K562 (cell line): ENCODE measurements around the gene NFYC. TPM values are rescaled to one million over a fixed set of nuclear protein-coding genes. Genes with fewer than 3 reads are reported as not detected.

Experiments used
- ATAC-seq: fragments of 200-7000 bp; cut with Tn5 transposase; 3 replicates; pipeline ENCODE4 v1.9.1; 2020; ENCODE audit warnings: moderate library complexity
- BruUV-seq: library from RNA; stranded (reverse); fragments of 400-500 nt; replicated peaks from 2 replicates; lab custom pipeline; 2021; lab: Mats Ljungman, UMichigan
- CTCF ChIA-PET: fragments of 300-600 bp; formaldehyde crosslinking; extraction: SDS; loops from one replicate; lab custom pipeline; 2021; ENCODE audit warnings: low intra/inter-chr PET ratio; lab: Yijun Ruan, JAX
- POLR2A ChIA-PET: fragments of 300-600, 350-650 bp; sonication (Branson Sonifier 250); formaldehyde crosslinking; extraction: SDS; loops from one replicate; lab custom pipeline; 2021; ENCODE audit warnings: antibody characterized with exemption, inconsistent platforms; lab: Yijun Ruan, JAX
- DNase-seq, 4 experiments: peaks; one replicate each; pipeline versions ENCODE4 v3.0.0 to v3.0.0-alpha.2; 2011 to 2018; ENCODE audit warnings: low spot score in 3 of 4, mixed read lengths in 3 of 4; ENCODE audit errors: extremely low read depth in 1 of 4
- FAIRE-seq: peaks from 2 replicates; lab custom pipeline; 2011; peaks lifted over from hg19 to GRCh38; lab: Jason Lieb, UNC
- H2AFZ ChIP-seq: 2 replicates; pipeline ENCODE4 v1.6.0; 2011; ENCODE audit warnings: low read depth, low read length, control low read depth, inconsistent platforms
- H3K27ac ChIP-seq: fragments of 200-600 bp; 3 replicates; pipeline ENCODE4 v1.8.0; 2011; ENCODE audit warnings: low read depth, mild to moderate bottlenecking, control low read depth, inconsistent platforms, low read length, moderate library complexity, mixed read lengths; ENCODE audit errors: extremely low read depth
- H3K27me3 ChIP-seq, 2 experiments: fragments of 300-600 bp in 1 of 2; 2 replicates in 1 of 2; 3 replicates in 1 of 2; pipeline versions ENCODE4 v1.6.0 to v1.8.0; 2011; ENCODE audit warnings: inconsistent platforms in 2 of 2, low read length in 2 of 2, mild to moderate bottlenecking in 1 of 2, mixed read lengths in 1 of 2, moderate library complexity in 1 of 2; ENCODE audit not compliant: control insufficient read depth in 2 of 2, insufficient read depth in 2 of 2
- H3K36me3 ChIP-seq: fragments of 300-600 bp; 3 replicates; pipeline ENCODE4 v1.8.0; 2011; ENCODE audit warnings: mild to moderate bottlenecking, low read length, inconsistent platforms; ENCODE audit not compliant: control insufficient read depth, insufficient read depth
- H3K4me1 ChIP-seq, 2 experiments: fragments of 200-600 bp in 1 of 2; replicated peaks in 1 of 2; 2 replicates in 1 of 2; 3 replicates in 1 of 2; pipeline versions ENCODE4 v1.5.1 to v1.8.0; 2011; ENCODE audit warnings: inconsistent platforms in 2 of 2, low read length in 2 of 2, mild to moderate bottlenecking in 1 of 2, mixed read lengths in 1 of 2, moderate library complexity in 1 of 2; ENCODE audit not compliant: control insufficient read depth in 2 of 2, insufficient read depth in 2 of 2
- H3K4me2 ChIP-seq: 2 replicates; pipeline ENCODE4 v1.6.1; 2011; ENCODE audit warnings: low read length, control low read depth, inconsistent platforms, mixed read lengths; ENCODE audit not compliant: insufficient read depth
- H3K4me3 ChIP-seq: fragments of 200-600 bp; sonication (generic), shearing (Covaris generic); 2 replicates; pipeline ENCODE4 v1.5.1; 2016; ENCODE audit warnings: control low read depth, inconsistent platforms
- H3K79me2 ChIP-seq: fragments of 200-600 bp; 3 replicates; pipeline ENCODE4 v1.8.0; 2011; ENCODE audit warnings: low read length, inconsistent platforms; ENCODE audit not compliant: control insufficient read depth, insufficient read depth
- H3K9ac ChIP-seq, 2 experiments: 2 replicates each; pipeline versions ENCODE4 v1.6.0 to v1.6.1; 2011; ENCODE audit warnings: low read depth in 2 of 2, low read length in 2 of 2, control low read depth in 1 of 2, inconsistent platforms in 1 of 2, mild to moderate bottlenecking in 1 of 2, mixed read lengths in 1 of 2; ENCODE audit not compliant: insufficient read depth in 1 of 2
- H3K9me1 ChIP-seq: one replicate; pipeline ENCODE4 v1.6.0; 2011; ENCODE audit warnings: inconsistent platforms, mild to moderate bottlenecking, low read length, moderate library complexity; ENCODE audit not compliant: control insufficient read depth, insufficient read depth
- H3K9me3 ChIP-seq: replicated peaks from 2 replicates; pipeline ENCODE4 v1.5.1; 2011; ENCODE audit warnings: low read depth, low read length, inconsistent platforms; ENCODE audit not compliant: control insufficient read depth, insufficient read depth
- H4K20me1 ChIP-seq: replicated peaks from 2 replicates; pipeline ENCODE4 v1.6.1; 2011; ENCODE audit warnings: low read length, inconsistent platforms, mixed read lengths; ENCODE audit not compliant: control insufficient read depth, insufficient read depth
- ARID1B ChIP-seq: fragments of 450-650 bp; IDR thresholded peaks from 2 replicates; pipeline ENCODE4 v1.6.1; 2016; ENCODE audit warnings: antibody characterized with exemption, mild to moderate bottlenecking, inconsistent platforms
- BCOR ChIP-seq: fragments of 450-650 bp; IDR thresholded peaks from 2 replicates; pipeline ENCODE4 v1.6.1; 2016
- GABPB1 ChIP-seq: sonication (generic); formaldehyde crosslinking; IDR thresholded peaks from 2 replicates; pipeline ENCODE4 v1.8.0; 2022; ENCODE audit warnings: mild to moderate bottlenecking, missing genetic modification reagents
- KLF13 ChIP-seq: fragments of 450-650 bp; IDR thresholded peaks from 2 replicates; pipeline ENCODE4 v1.6.1; 2016; ENCODE audit warnings: missing genetic modification characterization, low read depth, mild to moderate bottlenecking, missing compliant biosample characterization, moderate library complexity, borderline replicate concordance
- NFE2L1 ChIP-seq: fragments of 450-650 bp; IDR thresholded peaks from 2 replicates; pipeline ENCODE4 v1.6.1; 2016; ENCODE audit warnings: missing genetic modification characterization, low read depth, mild to moderate bottlenecking, missing compliant biosample characterization, moderate library complexity, borderline replicate concordance
- SMAD4 ChIP-seq: fragments of 250-450 bp; sonication (Bioruptor Pico); conservative IDR thresholded peaks from 2 replicates; pipeline ENCODE4 v1.8.0; 2021; ENCODE audit warnings: inconsistent platforms, mild to moderate bottlenecking, moderate library complexity
- U2AF1 ChIP-seq: fragments of 200-400 bp; formaldehyde crosslinking; optimal IDR thresholded peaks from 2 replicates; pipeline ENCODE3; 2017; ENCODE audit warnings: mild to moderate bottlenecking, low read depth, low read length, moderate library complexity
- ZBTB5 ChIP-seq: fragments of 450-650 bp; IDR thresholded peaks from 2 replicates; pipeline ENCODE4 v1.6.1; 2017; ENCODE audit warnings: antibody characterized with exemption
- ZBTB9 ChIP-seq: fragments of 450-650 bp; formaldehyde crosslinking; IDR thresholded peaks from 2 replicates; pipeline ENCODE4 v1.4.0; 2020; ENCODE audit warnings: mild to moderate bottlenecking, moderate library complexity
- ZNF324 ChIP-seq: fragments of 250-450 bp; sonication (Bioruptor Pico); IDR thresholded peaks from 2 replicates; pipeline ENCODE4 v1.4.0; 2020; ENCODE audit warnings: mild to moderate bottlenecking
- WGBS: fragments of 100-300 bp; shearing (Covaris generic); methylation state at CpG from one replicate; pipeline ENCODE4 v1.1.6; 2016; ENCODE audit warnings: low coverage, mixed read lengths; ENCODE audit not compliant: insufficient coverage; ENCODE audit errors: missing lambda C conversion rate; 5-methylcytosine and 5-hydroxymethylcytosine counted together
- in situ Hi-C: fragments of 300-500 bp; cut with MboI; formaldehyde crosslinking; loops from 4 replicates; pipeline ENCODE4 v1.15.0; 2018; ENCODE audit warnings: inconsistent platforms, mixed read lengths
- intact Hi-C: fragments of 100-400 bp; cut with micrococcal nuclease; formaldehyde crosslinking; loops from 2 replicates; pipeline ENCODE4 v1.14.2; 2022
- polyA plus RNA-seq, 8 experiments: library from polyadenylated mRNA; depleted of rRNA in 4 of 8; stranded (reverse) in 5 of 8; unstranded in 3 of 8; fragments of >200 nt; fragmentation: Nextera tagmentation in 2 of 8; fragmentation: Illumina TruSeq in 1 of 8; extraction: Ambion mirVana in 2 of 8; extraction: Trizol in 1 of 8; gene quantifications; 2 replicates each; pipeline versions ENCODE4 v1.2.1 to v1.2.3, GENCODE V29; 2011 to 2014; ENCODE audit warnings: inconsistent platforms in 1 of 8, missing spikeins in 1 of 8
- total RNA-seq, 7 experiments: library from RNA; depleted of rRNA in 6 of 7; stranded (reverse); fragments of >200 nt in 6 of 7; fragmentation: Illumina TruSeq in 2 of 7; extraction: Trizol in 2 of 7; gene quantifications; 2 replicates each; pipeline versions ENCODE4 v1.2.1 to v1.2.3, GENCODE V29; 2011 to 2021; ENCODE audit warnings: low replicate concordance in 1 of 7
- TF ChIP-seq, protein P1 (sequence below): IDR thresholded peaks from 2 replicates; pipeline ENCODE4 v1.6.1; 2014; ENCODE audit warnings: antibody characterized with exemption
- TF ChIP-seq, protein P2 (sequence below): sonication (generic); formaldehyde crosslinking; IDR thresholded peaks from 2 replicates; pipeline ENCODE4 v1.8.0; 2022; ENCODE audit warnings: mild to moderate bottlenecking, missing genetic modification reagents

Gene NFYC
- total and polyA plus RNA-seq, 9 of the 15 experiments (the other 6 are each of a cell fraction or from before 2014, with no cell fraction given) = 4.8 to 59.8 (median 41.1) TPM

GRCh38 chr1:40769815-40770214 lies 78.3 kb downstream of the NFYC start:
- no peak overlapping the region for H2AFZ ChIP-seq
- H3K9me1 ChIP-seq = no peaks in the 10 kb centered on the region
- H3K4me1 ChIP-seq = peaks cover 0 to 8% of the 10 kb centered on the region in 2 experiments; a peak in 4 of 5 replicates
- DNase-seq (no peak), FAIRE-seq (no peak)
- CTCF ChIA-PET = no interaction called here
- H4K20me1 ChIP-seq = no peaks in the 10 kb centered on the region
- H3K36me3 ChIP-seq = peaks cover 65% of the 10 kb centered on the region
- H3K79me2 ChIP-seq = no peaks in the 10 kb centered on the region
- H3K27ac ChIP-seq = no peak overlapping the region
- 86% methylated on average over 4 of the region's 4 CpGs for WGBS
- H3K9ac ChIP-seq = no peak overlapping the region
- TF ChIP-seq U2AF1 = no peak
- TF ChIP-seq ZNF324 = no peak
- TF ChIP-seq GABPB1 (CRISPR knock-in tag) = no peak
- no peak for TF ChIP-seq BCOR
- TF ChIP-seq ZBTB9 (CRISPR knock-in tag) = no peak
- TF ChIP-seq ARID1B = no peak
- no peak for TF ChIP-seq KLF13 (tag)
- TF ChIP-seq, protein P1, sequence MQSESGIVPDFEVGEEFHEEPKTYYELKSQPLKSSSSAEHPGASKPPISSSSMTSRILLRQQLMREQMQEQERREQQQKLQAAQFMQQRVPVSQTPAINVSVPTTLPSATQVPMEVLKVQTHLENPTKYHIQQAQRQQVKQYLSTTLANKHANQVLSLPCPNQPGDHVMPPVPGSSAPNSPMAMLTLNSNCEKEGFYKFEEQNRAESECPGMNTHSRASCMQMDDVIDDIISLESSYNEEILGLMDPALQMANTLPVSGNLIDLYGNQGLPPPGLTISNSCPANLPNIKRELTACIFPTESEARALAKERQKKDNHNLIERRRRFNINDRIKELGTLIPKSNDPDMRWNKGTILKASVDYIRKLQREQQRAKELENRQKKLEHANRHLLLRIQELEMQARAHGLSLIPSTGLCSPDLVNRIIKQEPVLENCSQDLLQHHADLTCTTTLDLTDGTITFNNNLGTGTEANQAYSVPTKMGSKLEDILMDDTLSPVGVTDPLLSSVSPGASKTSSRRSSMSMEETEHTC = no peak
- TF ChIP-seq SMAD4 (CRISPR knock-in tag) = no peak
- TF ChIP-seq ZBTB5 = no peak
- TF ChIP-seq NFE2L1 (tag) = no peak
- TF ChIP-seq, protein P2, sequence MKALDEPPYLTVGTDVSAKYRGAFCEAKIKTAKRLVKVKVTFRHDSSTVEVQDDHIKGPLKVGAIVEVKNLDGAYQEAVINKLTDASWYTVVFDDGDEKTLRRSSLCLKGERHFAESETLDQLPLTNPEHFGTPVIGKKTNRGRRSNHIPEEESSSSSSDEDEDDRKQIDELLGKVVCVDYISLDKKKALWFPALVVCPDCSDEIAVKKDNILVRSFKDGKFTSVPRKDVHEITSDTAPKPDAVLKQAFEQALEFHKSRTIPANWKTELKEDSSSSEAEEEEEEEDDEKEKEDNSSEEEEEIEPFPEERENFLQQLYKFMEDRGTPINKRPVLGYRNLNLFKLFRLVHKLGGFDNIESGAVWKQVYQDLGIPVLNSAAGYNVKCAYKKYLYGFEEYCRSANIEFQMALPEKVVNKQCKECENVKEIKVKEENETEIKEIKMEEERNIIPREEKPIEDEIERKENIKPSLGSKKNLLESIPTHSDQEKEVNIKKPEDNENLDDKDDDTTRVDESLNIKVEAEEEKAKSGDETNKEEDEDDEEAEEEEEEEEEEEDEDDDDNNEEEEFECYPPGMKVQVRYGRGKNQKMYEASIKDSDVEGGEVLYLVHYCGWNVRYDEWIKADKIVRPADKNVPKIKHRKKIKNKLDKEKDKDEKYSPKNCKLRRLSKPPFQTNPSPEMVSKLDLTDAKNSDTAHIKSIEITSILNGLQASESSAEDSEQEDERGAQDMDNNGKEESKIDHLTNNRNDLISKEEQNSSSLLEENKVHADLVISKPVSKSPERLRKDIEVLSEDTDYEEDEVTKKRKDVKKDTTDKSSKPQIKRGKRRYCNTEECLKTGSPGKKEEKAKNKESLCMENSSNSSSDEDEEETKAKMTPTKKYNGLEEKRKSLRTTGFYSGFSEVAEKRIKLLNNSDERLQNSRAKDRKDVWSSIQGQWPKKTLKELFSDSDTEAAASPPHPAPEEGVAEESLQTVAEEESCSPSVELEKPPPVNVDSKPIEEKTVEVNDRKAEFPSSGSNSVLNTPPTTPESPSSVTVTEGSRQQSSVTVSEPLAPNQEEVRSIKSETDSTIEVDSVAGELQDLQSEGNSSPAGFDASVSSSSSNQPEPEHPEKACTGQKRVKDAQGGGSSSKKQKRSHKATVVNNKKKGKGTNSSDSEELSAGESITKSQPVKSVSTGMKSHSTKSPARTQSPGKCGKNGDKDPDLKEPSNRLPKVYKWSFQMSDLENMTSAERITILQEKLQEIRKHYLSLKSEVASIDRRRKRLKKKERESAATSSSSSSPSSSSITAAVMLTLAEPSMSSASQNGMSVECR = no peak
- TF ChIP-seq, all 486 proteins: peak for 0
- Histone ChIP-seq H3K4me3 (no peak overlapping the region), H3K9me3 (no peaks in the 10 kb centered on the region), H3K4me2 (no peak overlapping the region), H3K27me3 (no peaks in the 10 kb centered on the region)
- no TSS peak for BruUV-seq
- POLR2A ChIA-PET = interaction anchor here (0.6 to 1.7 kb wide), 5 partner anchors 8 to 144 kb away, joined by 3 to 6 read pairs (median 3); no protein-coding TSS in a partner anchor
- in situ Hi-C loops (loop anchor here (5.0 kb wide), 1 partner anchor 182 kb away; no protein-coding TSS in a partner anchor), intact Hi-C loops (no loop called here)
- no peak for ATAC-seq
